ENCODE measurements around the gene R3HDM4. TPM values are rescaled to one million over a fixed set of nuclear protein-coding genes. Genes with fewer than 3 reads are reported as not detected.

The R3HDM4 gene
- total and polyA plus RNA-seq, 4 donors = 31.6 to 139 (median 77.7) TPM

DNA sequence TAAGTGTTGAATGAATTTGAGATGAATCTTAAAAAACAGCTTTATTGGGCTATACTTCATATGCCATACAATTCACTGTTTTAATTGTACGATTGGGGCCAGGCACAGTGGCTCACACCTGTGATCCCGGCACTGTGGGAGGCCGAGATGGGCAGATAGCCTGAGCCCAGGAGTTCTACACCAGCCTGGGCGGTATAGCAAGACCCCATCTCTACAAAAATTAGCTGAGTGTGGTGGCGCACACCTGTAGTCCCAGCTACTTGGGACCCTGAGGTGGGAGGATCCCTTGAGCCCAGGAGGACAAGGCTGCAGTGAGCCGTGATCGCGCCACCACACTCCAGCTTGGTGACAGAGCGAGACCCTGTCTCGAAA lies 23.1 kb upstream of the R3HDM4 start:
- Histone ChIP-seq H3K27ac (ENCODE audit: low read depth in 1 of 2, low read length in 1 of 2) (no peak overlapping the region), H3K27me3 (ENCODE audit: control insufficient read depth in 3 of 3, insufficient read depth in 3 of 3, low read length in 2 of 3) (no peaks in the 10 kb centered on the region), H3K36me3 (ENCODE audit: control insufficient read depth in 4 of 4, insufficient read depth in 4 of 4, low read length in 4 of 4) (peaks cover 0 to 13% (median 5%) of the 10 kb centered on the region in 4 donors), H3K4me1 (ENCODE audit: control insufficient read depth in 5 of 5, insufficient read depth in 5 of 5, low read length in 5 of 5) (peaks cover 7 to 49% (median 30%) of the 10 kb centered on the region in 5 donors), H3K9me3 (ENCODE audit: control insufficient read depth in 4 of 4, insufficient read depth in 3 of 4, low read length in 3 of 4) (no peaks in the 10 kb centered on the region), H3K9ac (ENCODE audit: insufficient read depth in 1 of 2, low read length in 2 of 2) (no peak overlapping the region), H3K4me3 (no peak overlapping the region)
- ATAC-seq (ENCODE audit: insufficient read depth, low FRiP score) = no peak
- 97 to 98% methylated on average over 10 of the region's 10 CpGs for WGBS, 2 donors
- DNase-seq = no peak
- TF ChIP-seq, protein P1, sequence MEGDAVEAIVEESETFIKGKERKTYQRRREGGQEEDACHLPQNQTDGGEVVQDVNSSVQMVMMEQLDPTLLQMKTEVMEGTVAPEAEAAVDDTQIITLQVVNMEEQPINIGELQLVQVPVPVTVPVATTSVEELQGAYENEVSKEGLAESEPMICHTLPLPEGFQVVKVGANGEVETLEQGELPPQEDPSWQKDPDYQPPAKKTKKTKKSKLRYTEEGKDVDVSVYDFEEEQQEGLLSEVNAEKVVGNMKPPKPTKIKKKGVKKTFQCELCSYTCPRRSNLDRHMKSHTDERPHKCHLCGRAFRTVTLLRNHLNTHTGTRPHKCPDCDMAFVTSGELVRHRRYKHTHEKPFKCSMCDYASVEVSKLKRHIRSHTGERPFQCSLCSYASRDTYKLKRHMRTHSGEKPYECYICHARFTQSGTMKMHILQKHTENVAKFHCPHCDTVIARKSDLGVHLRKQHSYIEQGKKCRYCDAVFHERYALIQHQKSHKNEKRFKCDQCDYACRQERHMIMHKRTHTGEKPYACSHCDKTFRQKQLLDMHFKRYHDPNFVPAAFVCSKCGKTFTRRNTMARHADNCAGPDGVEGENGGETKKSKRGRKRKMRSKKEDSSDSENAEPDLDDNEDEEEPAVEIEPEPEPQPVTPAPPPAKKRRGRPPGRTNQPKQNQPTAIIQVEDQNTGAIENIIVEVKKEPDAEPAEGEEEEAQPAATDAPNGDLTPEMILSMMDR (IDR thresholded peaks at IDR 0.05; ENCODE audit: control extremely low read depth, extremely low read depth) = no peak

DNA sequence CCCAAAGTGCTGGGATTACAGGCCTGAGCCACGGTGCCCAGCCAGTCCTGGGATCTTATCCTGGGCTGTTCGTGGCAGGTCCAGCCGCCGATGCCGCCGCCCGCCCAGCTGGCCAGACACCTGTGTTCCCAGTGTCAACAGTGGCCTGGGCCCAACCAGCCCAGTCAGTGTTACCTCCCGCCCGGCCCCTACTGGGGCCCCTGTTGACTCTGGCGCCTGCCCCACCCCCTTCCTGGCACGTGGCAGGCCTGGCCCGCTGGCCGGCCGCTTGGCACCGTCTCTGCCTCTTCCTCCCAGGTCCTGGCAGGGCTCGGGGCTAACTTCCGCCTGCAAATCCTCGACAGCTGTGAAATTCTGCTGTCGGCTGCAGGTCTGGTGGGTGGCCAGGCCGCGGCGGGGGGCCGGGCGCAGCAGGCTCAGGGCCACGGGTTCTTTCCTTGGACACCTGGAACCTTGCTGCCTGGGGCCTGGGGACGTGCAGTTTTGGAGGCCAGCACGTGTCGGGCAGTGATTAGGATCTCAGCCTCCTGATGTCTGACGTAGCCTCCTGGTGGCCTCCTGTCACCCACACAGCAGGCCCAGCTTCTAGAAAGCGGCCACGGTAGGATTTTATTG lies 22.0 kb upstream of the R3HDM4 start:
- WGBS, 2 donors = 4 to 10% methylated on average over 29 to 31 of the region's 31 CpGs
- Histone ChIP-seq H3K9ac (ENCODE audit: insufficient read depth in 1 of 2, low read length in 2 of 2) (peak overlapping the region in 1 of 2 donors; percentile 61), H3K4me1 (ENCODE audit: control insufficient read depth in 5 of 5, insufficient read depth in 5 of 5, low read length in 5 of 5) (peaks cover 7 to 39% (median 21%) of the 10 kb centered on the region in 5 donors), H3K36me3 (ENCODE audit: control insufficient read depth in 4 of 4, insufficient read depth in 4 of 4, low read length in 4 of 4) (peaks cover 0 to 13% (median 7%) of the 10 kb centered on the region in 4 donors), H3K9me3 (ENCODE audit: control insufficient read depth in 4 of 4, insufficient read depth in 3 of 4, low read length in 3 of 4) (no peaks in the 10 kb centered on the region), H3K27me3 (ENCODE audit: control insufficient read depth in 3 of 3, insufficient read depth in 3 of 3, low read length in 2 of 3) (no peaks in the 10 kb centered on the region), H3K27ac (ENCODE audit: low read depth in 1 of 2, low read length in 1 of 2) (peak overlapping the region; percentile 49 to 80), H3K4me3 (no peak overlapping the region)
- DNase-seq (peak; percentile 94 to 96 (median 95)), ATAC-seq (ENCODE audit: insufficient read depth, low FRiP score) (peak; percentile 86)
- TF ChIP-seq, protein P1 (IDR thresholded peaks at IDR 0.05; ENCODE audit: control extremely low read depth, extremely low read depth) = no peak

DNA sequence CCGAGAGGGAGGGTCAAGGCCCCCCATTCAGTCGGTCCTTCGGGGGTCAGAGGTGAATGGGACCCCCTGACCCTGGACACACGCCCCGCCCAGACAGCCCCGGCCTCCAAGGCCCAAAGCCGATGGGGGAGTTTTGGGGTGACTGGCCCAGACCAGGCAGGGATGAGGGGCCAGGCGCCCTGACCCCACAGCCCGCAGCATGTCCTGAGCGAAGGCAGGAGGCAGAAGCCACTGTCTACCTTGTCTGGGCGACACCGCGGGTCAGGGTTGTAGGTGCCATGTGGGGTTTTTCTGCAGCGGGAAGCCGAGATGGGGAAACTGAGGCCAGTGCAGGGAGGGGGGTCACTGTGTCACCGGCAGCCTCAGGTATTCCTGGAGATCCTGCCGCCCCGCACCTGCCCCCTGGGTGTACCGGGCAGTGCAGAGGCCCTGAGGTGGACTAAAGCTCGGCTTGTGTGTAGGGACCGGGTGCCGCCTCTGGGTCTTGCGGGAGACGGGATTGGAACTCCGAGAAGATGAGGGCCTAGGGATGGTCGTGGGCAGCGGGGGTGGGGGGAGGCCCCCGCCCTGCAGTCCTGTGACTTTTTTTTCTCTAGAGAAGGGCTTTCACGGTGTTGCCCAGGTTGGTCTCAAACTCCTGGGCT lies 21.3 kb upstream of the R3HDM4 start:
- H3K4me1 ChIP-seq (ENCODE audit: control insufficient read depth in 5 of 5, insufficient read depth in 5 of 5, low read length in 5 of 5) = peaks cover 7 to 39% (median 21%) of the 10 kb centered on the region in 5 donors
- WGBS, 2 donors = 73 to 83% methylated on average over 26 to 29 of the region's 29 CpGs
- peaks cover 0 to 11% (median 7%) of the 10 kb centered on the region in 4 donors for H3K36me3 ChIP-seq (ENCODE audit: control insufficient read depth in 4 of 4, insufficient read depth in 4 of 4, low read length in 4 of 4)
- no peaks in the 10 kb centered on the region for H3K9me3 ChIP-seq (ENCODE audit: control insufficient read depth in 4 of 4, insufficient read depth in 3 of 4, low read length in 3 of 4)
- H3K27me3 ChIP-seq (ENCODE audit: control insufficient read depth in 3 of 3, insufficient read depth in 3 of 3, low read length in 2 of 3) = no peaks in the 10 kb centered on the region
- ATAC-seq (ENCODE audit: insufficient read depth, low FRiP score) (no peak), DNase-seq (no peak)
- peak overlapping the region; percentile 49 to 80 for H3K27ac ChIP-seq (ENCODE audit: low read depth in 1 of 2, low read length in 1 of 2)
- TF ChIP-seq, protein P1 (IDR thresholded peaks at IDR 0.05; ENCODE audit: control extremely low read depth, extremely low read depth) = no peak
- H3K4me3 ChIP-seq = no peak overlapping the region
- no peak overlapping the region for H3K9ac ChIP-seq (ENCODE audit: insufficient read depth in 1 of 2, low read length in 2 of 2)
